Esophagus (tissue), 2 donors: ENCODE data around the gene RASGEF1B. TPM values are rescaled to one million over a fixed set of nuclear protein-coding genes. Genes with fewer than 3 reads are reported as not detected.

Source experiments
- H3K27ac ChIP-seq, 2 donors: one replicate each; pipeline ENCODE4 v1.5.1; 2013; ENCODE audit warnings: low read depth in 2 of 2, mild to moderate bottlenecking in 2 of 2, inconsistent platforms in 1 of 2, low read length in 1 of 2, moderate library complexity in 1 of 2
- H3K27me3 ChIP-seq, 2 donors: one replicate each; pipeline ENCODE4 v1.6.1; 2013; ENCODE audit warnings: low read length in 2 of 2, control low read depth in 1 of 2, mild to moderate bottlenecking in 1 of 2; ENCODE audit not compliant: insufficient read depth in 2 of 2, control insufficient read depth in 1 of 2
- H3K36me3 ChIP-seq, 2 donors: one replicate each; pipeline ENCODE4 v1.6.1; 2013; ENCODE audit warnings: low read length in 1 of 2; ENCODE audit not compliant: control insufficient read depth in 2 of 2, insufficient read depth in 2 of 2
- H3K4me1 ChIP-seq, 2 donors: one replicate each; pipeline ENCODE4 v1.6.1; 2013; ENCODE audit warnings: low read length in 1 of 2; ENCODE audit not compliant: control insufficient read depth in 2 of 2, insufficient read depth in 2 of 2
- H3K4me3 ChIP-seq, 2 donors: one replicate each; pipeline ENCODE4 v1.5.1; 2013; ENCODE audit warnings: low read length in 2 of 2, mild to moderate bottlenecking in 2 of 2, low read depth in 1 of 2, moderate library complexity in 1 of 2
- H3K9me3 ChIP-seq, 2 donors: one replicate each; pipeline ENCODE4 v1.6.1; 2013; ENCODE audit warnings: mild to moderate bottlenecking in 2 of 2, low read depth in 1 of 2, low read length in 1 of 2, moderate library complexity in 1 of 2; ENCODE audit not compliant: control insufficient read depth in 2 of 2, insufficient read depth in 1 of 2
- WGBS, 2 donors: extraction: QIAGEN DNeasy Blood & Tissue Kit; methylation state at CpG; one replicate each; pipeline ENCODE4 v1.1.7; 2013; 5-methylcytosine and 5-hydroxymethylcytosine counted together
- polyA plus RNA-seq, 2 donors: library from polyadenylated mRNA; stranded (reverse); fragments of 200-250 nt; gene quantifications; one replicate each; pipeline ENCODE4 v1.2.3, GENCODE V29; 2013
- donor health status: healthy with polysubstance abuse.
- donor health status: Bipolar disorder and iron deficiency.

RASGEF1B gene
- polyA plus RNA-seq, 2 donors, result 7.4 to 22.1 TPM

- H3K9me3 ChIP-seq, result no peaks in the 10 kb centered on the region
- H3K4me1 ChIP-seq, result no peaks in the 10 kb centered on the region
- no peak overlapping the region for H3K27ac ChIP-seq
- H3K36me3 ChIP-seq, result no peaks in the 10 kb centered on the region
- H3K27me3 ChIP-seq, result no peaks in the 10 kb centered on the region
- no peak overlapping the region for H3K4me3 ChIP-seq
- WGBS, 2 donors, result 62 to 63% methylated on average over 3 of the region's 3 CpGs
These were observed 28.1 kb upstream of the RASGEF1B start for GRCh38 chr4:81499840-81500239.

GRCh38 chr4:81498551-81499099 lies 26.9 kb upstream of the RASGEF1B start:
- Histone ChIP-seq H3K4me1 (no peaks in the 10 kb centered on the region), H3K9me3 (no peaks in the 10 kb centered on the region), H3K27me3 (no peaks in the 10 kb centered on the region), H3K4me3 (no peak overlapping the region), H3K27ac (no peak overlapping the region), H3K36me3 (no peaks in the 10 kb centered on the region)
- WGBS, 2 donors, result 79 to 83% methylated on average over 1 of the region's 1 CpG

GRCh38 chr4:81498046-81498445 lies 26.3 kb upstream of the RASGEF1B start:
- no peak overlapping the region for H3K4me3 ChIP-seq
- H3K36me3 ChIP-seq, result no peaks in the 10 kb centered on the region
- no peaks in the 10 kb centered on the region for H3K27me3 ChIP-seq
- WGBS, 2 donors, result 93 to 98% methylated on average over 2 of the region's 2 CpGs
- H3K4me1 ChIP-seq, result no peaks in the 10 kb centered on the region
- H3K9me3 ChIP-seq, result no peaks in the 10 kb centered on the region
- no peak overlapping the region for H3K27ac ChIP-seq

- H3K27ac ChIP-seq, result no peak overlapping the region
- no peaks in the 10 kb centered on the region for H3K9me3 ChIP-seq
- H3K4me3 ChIP-seq, result no peak overlapping the region
These were observed 23.6 kb upstream of the RASGEF1B start for GRCh38 chr4:81495345-81495744.

GRCh38 chr4:81494031-81494431 lies 22.3 kb upstream of the RASGEF1B start:
- Histone ChIP-seq H3K9me3 (no peaks in the 10 kb centered on the region), H3K4me1 (no peaks in the 10 kb centered on the region), H3K27ac (no peak overlapping the region), H3K27me3 (no peaks in the 10 kb centered on the region), H3K36me3 (no peaks in the 10 kb centered on the region), H3K4me3 (no peak overlapping the region)
- 12 to 15% methylated on average over 1 of the region's 1 CpG for WGBS, 2 donors

More at GRCh38 chr4:81495345-81495744, 23.6 kb upstream of the RASGEF1B start:
- H3K27me3 ChIP-seq, result no peaks in the 10 kb centered on the region
- H3K36me3 ChIP-seq, result no peaks in the 10 kb centered on the region
- H3K4me1 ChIP-seq, result no peaks in the 10 kb centered on the region

GRCh38 chr4:81492606-81493230 lies 21.0 kb upstream of the RASGEF1B start:
- Histone ChIP-seq H3K27me3 (no peaks in the 10 kb centered on the region), H3K4me3 (no peak overlapping the region), H3K27ac (no peak overlapping the region), H3K36me3 (no peaks in the 10 kb centered on the region), H3K4me1 (no peaks in the 10 kb centered on the region), H3K9me3 (no peaks in the 10 kb centered on the region)
- 45 to 65% methylated on average over 1 of the region's 1 CpG for WGBS, 2 donors

- no peaks in the 10 kb centered on the region for H3K4me1 ChIP-seq
- 55 to 57% methylated on average over 1 of the region's 1 CpG for WGBS, 2 donors
- H3K4me3 ChIP-seq, result no peak overlapping the region
- no peaks in the 10 kb centered on the region for H3K9me3 ChIP-seq
- no peak overlapping the region for H3K27ac ChIP-seq
- H3K27me3 ChIP-seq, result no peaks in the 10 kb centered on the region
- no peaks in the 10 kb centered on the region for H3K36me3 ChIP-seq
These were observed 20.2 kb upstream of the RASGEF1B start for GRCh38 chr4:81491943-81492342.

- H3K27ac ChIP-seq, result no peak overlapping the region
- H3K27me3 ChIP-seq, result no peaks in the 10 kb centered on the region
- no peaks in the 10 kb centered on the region for H3K4me1 ChIP-seq
- H3K36me3 ChIP-seq, result no peaks in the 10 kb centered on the region
- 79 to 90% methylated on average over 2 of the region's 2 CpGs for WGBS, 2 donors
- no peaks in the 10 kb centered on the region for H3K9me3 ChIP-seq
- no peak overlapping the region for H3K4me3 ChIP-seq
These were observed 18.9 kb upstream of the RASGEF1B start for GRCh38 chr4:81490403-81491160.

- peak overlapping the region; percentile 4 to 25 for H3K27ac ChIP-seq
These were observed 14.8 kb upstream of the RASGEF1B start for GRCh38 chr4:81486502-81486901.

More at GRCh38 chr4:81486502-81486901, 14.8 kb upstream of the RASGEF1B start:
- Histone ChIP-seq H3K9me3 (no peaks in the 10 kb centered on the region), H3K4me3 (no peak overlapping the region), H3K27me3 (no peaks in the 10 kb centered on the region), H3K36me3 (no peaks in the 10 kb centered on the region), H3K4me1 (no peaks in the 10 kb centered on the region)
- 47 to 83% methylated on average over 1 of the region's 1 CpG for WGBS, 2 donors
